Measurements from ENCODE around the gene INSM2. TPM values are rescaled to one million over a fixed set of nuclear protein-coding genes. Genes with fewer than 3 reads are reported as not detected.

INSM2 gene
- total and polyA plus RNA-seq, 10 of the 15 experiments (the other 5 are each of a cell fraction or from before 2014, with no cell fraction given), result 0.06 TPM; not detected in 9

- no peak for FAIRE-seq
- no peak overlapping the region for H3K4me3 ChIP-seq
- no peak overlapping the region for H3K4me2 ChIP-seq (ENCODE audit: control insufficient read depth, insufficient read depth)
- CTCF ChIA-PET, result interaction anchor here (1.6 kb wide), 1 partner anchor 73 kb away, joined by 3 read pairs; no protein-coding TSS in a partner anchor
- SMC1A ChIA-PET (ENCODE audit: uncharacterized antibody, unreplicated experiment), result interaction anchor here (0.6 kb wide), 1 partner anchor 360 kb away, joined by 3 read pairs; no protein-coding TSS in a partner anchor
- no peaks in the 10 kb centered on the region for H3K4me1 ChIP-seq (ENCODE audit: control insufficient read depth, insufficient read depth, low read length)
- POLR2A ChIA-PET, result no interaction called here
- no peak for DNase-seq (ENCODE audit: low read depth, low spot score)
- H3K27ac ChIP-seq (ENCODE audit: control insufficient read depth, insufficient read depth), result no peak overlapping the region
- no peaks in the 10 kb centered on the region for H3K79me2 ChIP-seq (ENCODE audit: control insufficient read depth, insufficient read depth, low read length)
- H3K36me3 ChIP-seq (ENCODE audit: control insufficient read depth in 2 of 2, insufficient read depth in 2 of 2, low read length in 1 of 2), result no peaks in the 10 kb centered on the region
- H3K27me3 ChIP-seq (replicated peaks in 1 of 2; ENCODE audit: control insufficient read depth in 2 of 2, insufficient read depth in 2 of 2, low read length in 1 of 2), result no peaks in the 10 kb centered on the region
- no peaks in the 10 kb centered on the region for H3K9me3 ChIP-seq (replicated peaks; ENCODE audit: control insufficient read depth, insufficient read depth, low read length)
- no TSS peak for BruUV-seq (replicated peaks)
- in situ Hi-C loops (cut with MboI), result no loop called here
- H2AFZ ChIP-seq (ENCODE audit: control insufficient read depth, low read depth, low read length), result no peak overlapping the region
- no peak for ATAC-seq
- RAD21 ChIA-PET (ENCODE audit: unreplicated experiment), result no interaction called here
- no peak overlapping the region for H3K9ac ChIP-seq (ENCODE audit: control insufficient read depth, insufficient read depth, low read length)
- no peaks in the 10 kb centered on the region for H4K20me1 ChIP-seq (ENCODE audit: control insufficient read depth, insufficient read depth)
- intact Hi-C loops (cut with micrococcal nuclease; ENCODE audit: unreplicated experiment), result no loop called here
- TF ChIP-seq, protein P1, sequence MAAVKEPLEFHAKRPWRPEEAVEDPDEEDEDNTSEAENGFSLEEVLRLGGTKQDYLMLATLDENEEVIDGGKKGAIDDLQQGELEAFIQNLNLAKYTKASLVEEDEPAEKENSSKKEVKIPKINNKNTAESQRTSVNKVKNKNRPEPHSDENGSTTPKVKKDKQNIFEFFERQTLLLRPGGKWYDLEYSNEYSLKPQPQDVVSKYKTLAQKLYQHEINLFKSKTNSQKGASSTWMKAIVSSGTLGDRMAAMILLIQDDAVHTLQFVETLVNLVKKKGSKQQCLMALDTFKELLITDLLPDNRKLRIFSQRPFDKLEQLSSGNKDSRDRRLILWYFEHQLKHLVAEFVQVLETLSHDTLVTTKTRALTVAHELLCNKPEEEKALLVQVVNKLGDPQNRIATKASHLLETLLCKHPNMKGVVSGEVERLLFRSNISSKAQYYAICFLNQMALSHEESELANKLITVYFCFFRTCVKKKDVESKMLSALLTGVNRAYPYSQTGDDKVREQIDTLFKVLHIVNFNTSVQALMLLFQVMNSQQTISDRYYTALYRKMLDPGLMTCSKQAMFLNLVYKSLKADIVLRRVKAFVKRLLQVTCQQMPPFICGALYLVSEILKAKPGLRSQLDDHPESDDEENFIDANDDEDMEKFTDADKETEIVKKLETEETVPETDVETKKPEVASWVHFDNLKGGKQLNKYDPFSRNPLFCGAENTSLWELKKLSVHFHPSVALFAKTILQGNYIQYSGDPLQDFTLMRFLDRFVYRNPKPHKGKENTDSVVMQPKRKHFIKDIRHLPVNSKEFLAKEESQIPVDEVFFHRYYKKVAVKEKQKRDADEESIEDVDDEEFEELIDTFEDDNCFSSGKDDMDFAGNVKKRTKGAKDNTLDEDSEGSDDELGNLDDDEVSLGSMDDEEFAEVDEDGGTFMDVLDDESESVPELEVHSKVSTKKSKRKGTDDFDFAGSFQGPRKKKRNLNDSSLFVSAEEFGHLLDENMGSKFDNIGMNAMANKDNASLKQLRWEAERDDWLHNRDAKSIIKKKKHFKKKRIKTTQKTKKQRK (IDR thresholded peaks at IDR 0.05; ENCODE audit: low read depth, low read length), result no peak
- TF ChIP-seq NR2F1 (conservative IDR thresholded peaks at IDR 0.05) (no peak), ZBTB4 (CRISPR knock-in tag; IDR thresholded peaks at IDR 0.05) (no peak), NFYB (IDR thresholded peaks at IDR 0.05; ENCODE audit: insufficient read depth, low read depth, low read length) (no peak), STAT3 (IDR thresholded peaks at IDR 0.05; ENCODE audit: low read depth, low read length) (no peak), NFYA (IDR thresholded peaks at IDR 0.05; ENCODE audit: borderline replicate concordance, low read depth, low read length) (no peak), CHD2 (IDR thresholded peaks at IDR 0.05; ENCODE audit: borderline replicate concordance, low read depth, low read length) (no peak), ZBTB40 (IDR thresholded peaks at IDR 0.05; ENCODE audit: borderline replicate concordance) (no peak), RB1 (IDR thresholded peaks at IDR 0.05; ENCODE audit: borderline replicate concordance) (no peak), POLR2AphosphoS2 (IDR thresholded peaks at IDR 0.05; ENCODE audit: low read depth, low read length) (no peak), PAX5 (IDR thresholded peaks at IDR 0.05; ENCODE audit: borderline replicate concordance, low read depth, low read length) (no peak), PAX8 (IDR thresholded peaks at IDR 0.05) (no peak), IKZF1 (conservative IDR thresholded peaks at IDR 0.05) (no peak)
Observed at GRCh38 chr14:35495278-35495677, 38.7 kb upstream of the INSM2 start.

Data from GM12878 (cell line).